Measurements from ENCODE around the gene DDX27.
"Not testable (repeated sequence)": the region's sequence is repeated elsewhere in the genome, so short reads cannot be mapped to it uniquely, and the experiment has no call there.

DDX27 gene

GRCh38 chr20:49203746-49204145 lies 15.5 kb upstream of the DDX27 start:
- no peak for DNase-seq

GRCh38 chr20:49207076-49207475 lies 12.1 kb upstream of the DDX27 start:
- DNase-seq = no peak

GRCh38 chr20:49210101-49210756 lies 9.0 kb upstream of the DDX27 start:
- DNase-seq = no peak

DNA sequence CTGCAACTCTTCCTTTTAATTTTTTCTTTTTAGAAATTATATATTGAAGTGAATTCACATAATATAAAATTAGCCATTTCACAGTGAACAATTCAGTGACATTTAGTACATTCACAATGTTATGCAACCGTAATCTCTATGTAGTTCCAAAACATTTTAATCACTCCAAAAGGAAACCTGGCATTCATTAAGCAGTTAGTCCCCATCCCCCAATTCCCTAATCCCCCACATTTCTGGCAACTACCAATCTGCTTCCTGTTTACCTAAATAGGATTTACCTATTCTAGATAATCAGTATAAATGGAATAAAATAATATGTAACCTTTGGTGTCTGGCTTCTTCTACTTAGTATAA lies 8.5 kb upstream of the DDX27 start:
- no peak for DNase-seq

DNA sequence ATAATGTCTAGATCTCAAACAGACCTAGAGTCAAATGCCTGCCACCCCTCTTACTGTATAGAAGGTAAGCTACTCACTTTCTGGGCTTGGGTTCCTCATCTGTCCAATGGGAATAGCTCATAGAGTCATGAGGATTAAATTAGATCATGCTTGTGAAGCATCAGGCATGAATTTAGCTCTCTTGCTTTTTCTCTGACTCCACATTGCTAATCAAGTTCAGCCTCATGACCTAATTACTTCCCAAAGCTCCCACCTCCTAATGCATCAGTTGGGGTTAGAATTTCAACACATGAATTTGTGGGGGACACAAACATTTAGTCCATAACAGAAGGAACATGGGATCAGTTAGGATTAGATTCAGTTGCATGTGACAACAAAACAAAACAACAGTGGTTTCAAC lies 4.6 kb upstream of the DDX27 start:
- DNase-seq = no peak

DNA sequence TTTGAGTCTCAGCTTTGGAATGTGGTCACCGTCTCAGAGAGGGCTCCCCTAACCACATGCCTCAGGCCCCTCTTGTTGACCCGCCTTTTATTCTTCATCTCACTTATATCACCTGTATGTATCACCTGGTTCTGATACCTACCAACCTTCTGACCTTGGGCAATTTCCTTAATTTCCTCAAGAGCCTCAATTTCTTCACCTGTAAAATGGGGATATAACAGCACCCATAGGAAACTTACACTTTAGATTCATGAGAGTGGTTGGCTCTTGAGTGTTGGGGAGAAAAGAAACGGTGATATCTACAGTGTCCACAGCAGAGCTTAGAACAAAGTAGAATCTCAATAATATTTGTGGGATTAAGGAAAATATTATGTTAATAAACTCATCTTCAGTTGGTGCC lies 4.0 kb upstream of the DDX27 start:
- DNase-seq = no peak

GRCh38 chr20:49216991-49217578 lies 2.1 kb upstream of the DDX27 start:
- peak; percentile 68 to 83 for DNase-seq

- not testable (repeated sequence) for DNase-seq
Observed at GRCh38 chr20:49218739-49219090, 501 bp upstream of the DDX27 start.

DNA sequence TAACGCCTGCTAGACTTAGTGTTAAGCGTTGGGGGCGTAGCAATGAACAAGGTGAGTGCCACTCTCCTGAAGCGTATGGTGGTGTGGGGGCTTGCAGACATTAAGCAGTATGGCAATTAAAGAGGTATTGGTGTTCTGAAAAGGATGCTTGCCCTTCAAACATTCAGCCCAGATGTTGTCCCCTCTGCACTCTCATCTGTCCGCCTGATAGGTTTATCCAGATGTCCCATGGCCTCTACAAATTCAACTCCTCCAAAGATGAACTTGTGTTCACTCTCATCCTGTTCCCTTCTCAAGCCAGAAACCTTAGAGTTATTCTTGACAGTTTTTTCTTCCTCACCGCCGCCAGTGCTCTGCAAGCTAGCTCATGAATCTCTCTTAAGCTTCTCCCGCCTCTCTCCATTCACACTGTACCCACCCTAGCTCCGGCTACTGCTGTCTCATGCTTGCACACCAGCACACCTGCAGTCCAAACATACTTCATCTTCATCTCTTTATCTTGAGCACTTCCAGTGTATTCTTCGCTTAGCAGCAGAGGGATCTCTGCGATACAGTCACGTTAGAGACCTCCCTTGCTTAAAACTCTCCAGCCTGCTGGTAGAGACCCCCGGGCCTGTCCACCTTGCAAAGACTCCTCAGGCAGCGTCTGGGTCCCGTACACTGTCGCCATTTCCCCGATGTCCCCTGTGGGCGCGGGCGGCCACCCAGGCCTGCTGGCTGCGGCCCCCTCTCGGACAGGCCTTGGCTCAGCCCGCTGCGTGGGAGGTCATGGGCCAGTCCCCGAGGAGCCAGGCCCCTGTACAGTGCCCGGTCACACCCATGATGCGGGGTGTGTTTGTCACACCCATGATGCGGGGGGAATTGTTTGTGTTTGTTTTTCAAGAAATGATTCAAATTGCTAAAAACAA lies 962 bp downstream of the DDX27 start:
- no peak for DNase-seq

- no peak for DNase-seq
Observed at GRCh38 chr20:49225896-49226295, 6.7 kb downstream of the DDX27 start.

GRCh38 chr20:49228676-49229075 lies 9.5 kb downstream of the DDX27 start:
- peak in 1 of 2 experiments; percentile 4 for DNase-seq

- DNase-seq = no peak
Observed at GRCh38 chr20:49229381-49229780, 10.2 kb downstream of the DDX27 start.

DNA sequence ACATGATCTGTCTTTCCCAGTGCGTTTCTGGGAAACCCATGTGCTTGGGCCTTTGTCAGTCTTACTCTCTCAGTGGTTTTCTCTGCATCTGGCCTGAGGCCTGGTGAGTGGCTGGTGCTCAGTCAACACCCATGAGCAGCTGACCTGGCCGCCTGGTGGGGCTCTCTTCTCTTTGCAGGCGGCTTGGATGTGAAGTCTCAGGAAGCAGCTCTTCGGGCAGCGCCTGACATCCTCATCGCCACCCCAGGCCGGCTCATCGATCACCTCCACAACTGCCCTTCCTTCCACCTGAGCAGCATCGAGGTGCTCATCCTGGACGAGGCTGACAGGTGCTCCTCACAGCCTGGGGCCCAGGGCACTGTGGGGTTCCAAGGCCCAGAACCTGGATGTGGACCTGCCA lies 10.8 kb downstream of the DDX27 start:
- DNase-seq = peak; percentile 41 to 72

GRCh38 chr20:49230561-49231133 lies 11.4 kb downstream of the DDX27 start:
- no peak for DNase-seq

GRCh38 chr20:49231471-49231870 lies 12.3 kb downstream of the DDX27 start:
- DNase-seq = no peak

GRCh38 chr20:49233226-49233625 lies 14.0 kb downstream of the DDX27 start:
- no peak for DNase-seq

DNA sequence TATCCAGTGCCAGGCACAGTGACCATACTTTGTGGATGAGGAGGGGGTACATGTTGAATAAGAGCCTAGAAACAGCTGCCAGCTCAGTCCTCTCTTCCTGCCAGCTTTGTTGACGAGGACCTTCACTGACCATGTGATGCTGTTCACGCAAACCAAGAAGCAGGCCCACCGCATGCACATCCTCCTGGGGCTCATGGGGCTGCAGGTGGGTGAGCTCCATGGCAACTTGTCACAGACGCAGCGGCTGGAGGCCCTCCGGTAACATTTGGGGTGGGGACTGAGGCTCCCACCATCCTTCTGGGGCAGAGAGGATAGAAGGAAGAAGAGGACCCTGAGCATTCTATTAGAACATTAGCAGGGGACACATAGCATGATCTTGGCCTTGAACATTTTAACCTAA lies 15.6 kb downstream of the DDX27 start:
- DNase-seq = no peak

DNA sequence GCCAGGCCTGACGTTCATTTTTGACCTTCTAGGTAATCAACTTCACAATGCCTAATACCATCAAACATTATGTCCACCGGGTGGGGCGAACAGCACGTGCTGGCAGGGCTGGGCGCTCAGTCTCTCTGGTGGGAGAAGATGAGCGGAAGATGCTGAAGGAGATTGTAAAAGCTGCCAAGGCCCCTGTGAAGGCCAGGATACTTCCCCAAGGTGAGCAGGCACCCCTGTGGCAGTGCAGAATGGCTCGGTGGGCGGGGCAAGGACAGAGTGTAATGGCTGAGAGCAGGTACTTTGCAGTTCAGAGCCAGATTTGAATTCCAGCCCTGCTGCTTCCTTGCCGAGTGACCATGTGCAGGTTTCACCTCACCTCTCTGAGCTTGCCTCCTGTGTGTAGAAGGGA lies 17.1 kb downstream of the DDX27 start:
- DNase-seq = no peak

GRCh38 chr20:49237531-49237930 lies 18.3 kb downstream of the DDX27 start:
- no peak for DNase-seq

GRCh38 chr20:49245921-49246740 lies 26.9 kb downstream of the DDX27 start:
- DNase-seq = no peak

- no peak for DNase-seq
Observed at GRCh38 chr20:49247169-49247723, 28.0 kb downstream of the DDX27 start.

DNA sequence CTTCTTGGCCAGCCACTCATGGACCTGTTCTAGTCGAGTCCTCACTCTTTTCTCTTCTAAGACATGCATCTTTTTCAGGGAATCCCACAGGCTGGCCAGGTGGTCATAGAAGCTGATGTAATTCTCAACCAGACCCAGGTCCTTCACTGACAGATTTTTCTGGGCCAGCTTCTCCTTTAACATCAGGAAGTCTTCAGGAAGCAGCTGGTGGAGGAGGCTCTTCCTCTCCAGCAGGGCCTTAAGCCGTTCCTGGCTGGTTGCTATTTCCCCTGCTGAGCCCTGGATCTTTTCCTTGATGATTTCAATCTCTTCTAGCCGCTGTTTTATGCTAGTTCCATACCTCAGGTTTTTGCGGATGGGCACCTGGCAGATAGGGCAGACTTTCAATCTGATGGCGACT lies 28.6 kb downstream of the DDX27 start:
- no peak for DNase-seq

- no peak for DNase-seq
Observed at GRCh38 chr20:49248301-49248700, 29.1 kb downstream of the DDX27 start.

All from NCI-H187 (cell line).